H1 (cell line): ENCODE results near the gene CHST1. TPM values are rescaled to one million over a fixed set of nuclear protein-coding genes. Genes with fewer than 3 reads are reported as not detected.

Source experiments
- CTCF ChIA-PET: fragments of 300-600 bp; sonication (Branson Sonifier 250); formaldehyde crosslinking; loops from one replicate; lab custom pipeline; 2021; ENCODE audit not compliant: partially characterized antibody; lab: Charles Lee
- POLR2A ChIA-PET: fragments of 300-600 bp; sonication (Branson Sonifier 250); formaldehyde crosslinking; loops from one replicate; lab custom pipeline; 2021; ENCODE audit warnings: inconsistent platforms; ENCODE audit not compliant: partially characterized antibody; lab: Charles Lee
- DNase-seq, 2 experiments: peaks; one replicate each; pipeline versions ENCODE4 v3.0.0 to v3.0.0-alpha.2; 2010 to 2022; ENCODE audit warnings: low spot score in 2 of 2, low read depth in 1 of 2, mixed read lengths in 1 of 2
- FAIRE-seq: peaks from 2 replicates; lab custom pipeline; 2011; peaks lifted over from hg19 to GRCh38; lab: Jason Lieb, UNC
- H2AFZ ChIP-seq: 2 replicates; pipeline ENCODE4 v1.8.1; 2012; ENCODE audit warnings: low read length, inconsistent platforms
- H2AK5ac ChIP-seq: 2 replicates; pipeline ENCODE4 v1.6.1; 2013; ENCODE audit warnings: low read depth, low read length
- H2BK120ac ChIP-seq: replicated peaks from 2 replicates; pipeline ENCODE3; 2013; ENCODE audit warnings: low read depth, low read length, inconsistent platforms
- H2BK12ac ChIP-seq: 2 replicates; pipeline ENCODE4 v1.6.1; 2013; ENCODE audit warnings: low read depth, low read length
- H2BK15ac ChIP-seq: 2 replicates; pipeline ENCODE4 v1.6.1; 2013; ENCODE audit warnings: low read length
- H2BK20ac ChIP-seq: 2 replicates; pipeline ENCODE4 v1.6.1; 2013; ENCODE audit warnings: low read length
- H2BK5ac ChIP-seq: 2 replicates; pipeline ENCODE4 v1.6.1; 2013; ENCODE audit warnings: low read depth, low read length
- H3K14ac ChIP-seq: 2 replicates; pipeline ENCODE4 v1.6.1; 2013; ENCODE audit warnings: inconsistent platforms; ENCODE audit not compliant: insufficient read length
- H3K18ac ChIP-seq: 2 replicates; pipeline ENCODE4 v1.6.1; 2013; ENCODE audit warnings: low read length; ENCODE audit errors: extremely low read depth
- H3K23ac ChIP-seq: 2 replicates; pipeline ENCODE4 v1.6.1; 2013; ENCODE audit warnings: inconsistent platforms; ENCODE audit not compliant: insufficient read length
- H3K23me2 ChIP-seq: 2 replicates; pipeline ENCODE4 v1.6.1; 2013; ENCODE audit warnings: low read depth, low read length
- H3K27ac ChIP-seq: 2 replicates; pipeline ENCODE4 v1.6.1; 2011; ENCODE audit warnings: low read depth, low read length, inconsistent platforms
- H3K27me3 ChIP-seq, 4 experiments: replicated peaks in 1 of 4; 1 replicate in 1 of 4; 2 replicates in 3 of 4; pipeline versions ENCODE4 v1.6.1 to v1.8.1; 2011 to 2013; ENCODE audit warnings: low read length in 3 of 4, mild to moderate bottlenecking in 3 of 4, inconsistent platforms in 2 of 4, mixed read lengths in 2 of 4, moderate library complexity in 1 of 4; ENCODE audit not compliant: control insufficient read depth in 3 of 4, insufficient read depth in 3 of 4; ENCODE audit errors: extremely low read depth in 1 of 4
- H3K36me3 ChIP-seq, 4 experiments: 2 replicates each; pipeline versions ENCODE4 v1.6.1 to v1.8.1; 2011 to 2013; ENCODE audit warnings: mild to moderate bottlenecking in 4 of 4, low read length in 3 of 4, moderate library complexity in 2 of 4, control low read depth in 1 of 4, inconsistent platforms in 1 of 4; ENCODE audit not compliant: insufficient read depth in 4 of 4, control insufficient read depth in 2 of 4
- H3K4ac ChIP-seq: replicated peaks from 2 replicates; pipeline ENCODE3; 2013; ENCODE audit warnings: low read length, low read depth, mixed read lengths, inconsistent platforms; ENCODE audit not compliant: insufficient read length
- H3K4me1 ChIP-seq, 4 experiments: replicated peaks in 1 of 4; 1 replicate in 1 of 4; 2 replicates in 3 of 4; pipeline versions ENCODE4 v1.6.1 to v1.8.1; 2011 to 2013; ENCODE audit warnings: low read length in 3 of 4, inconsistent platforms in 2 of 4, mixed read lengths in 1 of 4; ENCODE audit not compliant: insufficient read depth in 4 of 4, control insufficient read depth in 3 of 4
- H3K4me2 ChIP-seq, 2 experiments: 2 replicates each; pipeline versions ENCODE4 v1.6.1 to v1.8.1; 2011 to 2013; ENCODE audit warnings: low read depth in 2 of 2, low read length in 2 of 2, control low read depth in 1 of 2, inconsistent platforms in 1 of 2, mild to moderate bottlenecking in 1 of 2; ENCODE audit not compliant: insufficient read depth in 1 of 2
- H3K4me3 ChIP-seq, 4 experiments: fragments of 200-600, 300-600 bp in 1 of 4; sonication (generic), shearing (Covaris generic), sonication (Bioruptor Twin) in 1 of 4; 2 replicates each; pipeline versions ENCODE4 v1.5.1 to v1.8.1; 2011 to 2016; ENCODE audit warnings: low read length in 4 of 4, low read depth in 3 of 4, control low read depth in 2 of 4, inconsistent platforms in 2 of 4, mild to moderate bottlenecking in 2 of 4, mixed read lengths in 1 of 4, moderate library complexity in 1 of 4; ENCODE audit not compliant: insufficient read depth in 2 of 4; ENCODE audit errors: extremely low read depth in 1 of 4
- H3K56ac ChIP-seq: replicated peaks from 2 replicates; pipeline ENCODE3; 2013; ENCODE audit warnings: low read depth, mild to moderate bottlenecking, mixed read lengths, low read length, inconsistent platforms; ENCODE audit not compliant: insufficient read length
- H3K79me1 ChIP-seq: 2 replicates; pipeline ENCODE4 v1.6.1; 2013; ENCODE audit warnings: low read depth, low read length, control low read depth
- H3K79me2 ChIP-seq, 2 experiments: 2 replicates each; pipeline versions ENCODE4 v1.6.1 to v1.8.1; 2012 to 2013; ENCODE audit warnings: low read length in 2 of 2, mild to moderate bottlenecking in 2 of 2, inconsistent platforms in 1 of 2; ENCODE audit not compliant: insufficient read depth in 2 of 2, control insufficient read depth in 1 of 2
- H3K9ac ChIP-seq, 4 experiments: replicated peaks in 1 of 4; 1 replicate in 1 of 4; 2 replicates in 3 of 4; pipeline versions ENCODE4 v1.6.1 to v1.8.1; 2011 to 2013; ENCODE audit warnings: low read depth in 3 of 4, low read length in 3 of 4, control low read depth in 2 of 4, mild to moderate bottlenecking in 2 of 4, moderate library complexity in 2 of 4, inconsistent platforms in 1 of 4; ENCODE audit errors: extremely low read depth in 1 of 4
- H3K9me3 ChIP-seq, 2 experiments: 2 replicates each; pipeline versions ENCODE4 v1.6.1 to v1.8.1; 2012 to 2013; ENCODE audit warnings: mild to moderate bottlenecking in 2 of 2, moderate library complexity in 2 of 2, control low read depth in 1 of 2, inconsistent platforms in 1 of 2, low read depth in 1 of 2, low read length in 1 of 2, mixed read lengths in 1 of 2; ENCODE audit not compliant: insufficient read depth in 2 of 2
- H4K20me1 ChIP-seq, 2 experiments: replicated peaks in 1 of 2; 2 replicates each; pipeline versions ENCODE3 to v1.8.1; 2011 to 2013; ENCODE audit warnings: inconsistent platforms in 2 of 2, low read length in 2 of 2, mild to moderate bottlenecking in 1 of 2; ENCODE audit not compliant: insufficient read depth in 2 of 2, control insufficient read depth in 1 of 2
- H4K5ac ChIP-seq: 2 replicates; pipeline ENCODE4 v1.6.1; 2013; ENCODE audit warnings: low read length, low read depth, mixed read lengths, inconsistent platforms; ENCODE audit not compliant: insufficient read length
- H4K8ac ChIP-seq: 2 replicates; pipeline ENCODE4 v1.8.0; 2013; ENCODE audit warnings: mild to moderate bottlenecking, moderate library complexity, low read length, inconsistent platforms; ENCODE audit not compliant: insufficient read depth; ENCODE audit errors: extremely low read depth
- H4K91ac ChIP-seq: replicated peaks from 2 replicates; pipeline ENCODE3; 2013; ENCODE audit warnings: low read length, mixed read lengths, inconsistent platforms; ENCODE audit not compliant: insufficient read length
- ASH2L ChIP-seq: fragments of 200-600, 300-600 bp; sonication (generic); IDR thresholded peaks from one replicate; pipeline ENCODE4 v1.7.1; 2017; ENCODE audit warnings: low read length
- EGR1 ChIP-seq: IDR thresholded peaks from 2 replicates; pipeline ENCODE4 v1.6.1; 2011; ENCODE audit warnings: low read depth, low read length, borderline replicate concordance
- EZH2 ChIP-seq: fragments of 200-600 bp; sonication (generic); IDR thresholded peaks from 2 replicates; pipeline ENCODE4 v1.7.1; 2012; ENCODE audit warnings: low read depth, mild to moderate bottlenecking, moderate library complexity, low read length, inconsistent platforms; ENCODE audit not compliant: severe bottlenecking
- GABPA ChIP-seq: IDR thresholded peaks from 2 replicates; pipeline ENCODE4 v1.6.1; 2011; ENCODE audit warnings: mild to moderate bottlenecking, low read length, moderate library complexity, borderline replicate concordance; ENCODE audit not compliant: insufficient read depth
- KDM4A ChIP-seq: IDR thresholded peaks from one replicate; pipeline ENCODE4 v1.7.1; 2012; ENCODE audit warnings: low read depth, mild to moderate bottlenecking, moderate library complexity, low read length, inconsistent platforms; ENCODE audit not compliant: severe bottlenecking
- POLR2A ChIP-seq, 2 experiments: IDR thresholded peaks; 1 replicate in 1 of 2; 2 replicates in 1 of 2; pipeline ENCODE4 v1.6.1; 2011; ENCODE audit warnings: low read depth in 2 of 2, low read length in 2 of 2, mild to moderate bottlenecking in 2 of 2; ENCODE audit errors: control extremely low read depth in 1 of 2
- RBBP5 ChIP-seq: IDR thresholded peaks from 2 replicates; pipeline ENCODE4 v1.7.1; 2012; ENCODE audit warnings: low read depth, mild to moderate bottlenecking, inconsistent platforms, low read length, moderate library complexity, borderline replicate concordance
- SRF ChIP-seq: IDR thresholded peaks from 2 replicates; pipeline ENCODE4 v1.6.1; 2011; ENCODE audit warnings: mild to moderate bottlenecking, low read depth, low read length, moderate library complexity
- SUZ12 ChIP-seq: fragments of 200-600 bp; sonication (generic); IDR thresholded peaks from 2 replicates; pipeline ENCODE4 v1.6.1; 2012; ENCODE audit warnings: mild to moderate bottlenecking, inconsistent platforms, low read length, moderate library complexity, mixed read lengths
- WGBS, 2 experiments: shearing (Covaris generic) in 1 of 2; methylation state at CpG; one replicate each; pipeline versions ENCODE4 v1.1.6 to v1.1.7; 2013 to 2015; ENCODE audit warnings: low lambda C conversion rate in 2 of 2, mixed read lengths in 2 of 2, inconsistent platforms in 1 of 2, low coverage in 1 of 2, missing lambda C conversion rate in 1 of 2; ENCODE audit not compliant: insufficient replicate concordance in 2 of 2, insufficient coverage in 1 of 2, insufficient read length in 1 of 2; ENCODE audit errors: extremely low coverage in 1 of 2, missing lambda C conversion rate in 1 of 2; 5-methylcytosine and 5-hydroxymethylcytosine counted together
- polyA plus RNA-seq, 7 experiments: library from polyadenylated mRNA; depleted of rRNA in 3 of 7; stranded (reverse) in 5 of 7; unstranded in 2 of 7; fragments of >200 nt in 5 of 7; fragments of 200-250 nt in 2 of 7; gene quantifications; 1 replicate in 5 of 7; 2 replicates in 1 of 7; 4 replicates in 1 of 7; pipeline versions ENCODE4 v1.2.1 to v1.2.3, GENCODE V29; 2011 to 2013; ENCODE audit warnings: missing spikeins in 2 of 7, mixed read lengths in 2 of 7
- total RNA-seq: library from RNA; stranded (reverse); fragmentation: NEBNext Ultra II Directional; extraction: Animal tissue kit (Norgen Biotek cat#: 25700); gene quantifications from 2 replicates; pipeline ENCODE4 v1.2.1, GENCODE V29; 2021

Gene CHST1
- total and polyA plus RNA-seq, 2 of the 8 experiments (the other 6 are each of a cell fraction or from before 2014, with no cell fraction given), result 1.6 to 3.8 TPM

- Histone ChIP-seq H2AFZ (peak overlapping the region; percentile 23; the same call in 1 of the 2 replicates), H3K36me3 (no peaks in the 10 kb centered on the region), H3K79me1 (no peaks in the 10 kb centered on the region), H3K4ac (no peak overlapping the region), H3K4me1 (peaks cover 0 to 18% (median 13%) of the 10 kb centered on the region in 4 experiments; a peak in 6 of 7 replicates), H4K20me1 (peaks cover 2% of the 10 kb centered on the region in 2 experiments), H3K56ac (no peak overlapping the region), H2BK20ac (no peak overlapping the region), H4K5ac (no peak overlapping the region), H3K27ac (no peak overlapping the region), H3K79me2 (no peaks in the 10 kb centered on the region), H2AK5ac (no peak overlapping the region), H3K14ac (no peak overlapping the region), H3K23ac (no peak overlapping the region), H3K4me2 (peak overlapping the region; percentile 74 to 96), H3K4me3 (peak overlapping the region; percentile 52 to 78 (median 54)), H4K91ac (no peak overlapping the region), H3K27me3 (peaks cover 11 to 46% (median 37%) of the 10 kb centered on the region in 4 experiments), H3K9me3 (no peaks in the 10 kb centered on the region), H4K8ac (peak overlapping the region; percentile 59)
- 3% methylated on average over 34 of the region's 76 CpGs; no CpG with 5 or more reads in 1 of the 2 experiments for WGBS, 2 experiments
- POLR2A ChIA-PET, result interaction anchor here (1.9 kb wide), 1 partner anchor 10 kb away, joined by 8 read pairs; no protein-coding TSS in a partner anchor
- TF ChIP-seq SUZ12, result peak; percentile 72
- TF ChIP-seq KDM4A, result peak; percentile 92
- peak; percentile 24 for TF ChIP-seq ASH2L
- no peak for TF ChIP-seq RBBP5
- TF ChIP-seq GABPA, result no peak; the same call in 1 of the 2 replicates
- TF ChIP-seq POLR2A (IDR thresholded peaks at IDR 0.05; ENCODE audit: control extremely low read depth in 1 of 2, low read depth in 2 of 2, low read length in 2 of 2), result no peak
- TF ChIP-seq SRF, result no peak
- TF ChIP-seq EZH2, result peak; percentile 63
- no peak for TF ChIP-seq EGR1
- TF ChIP-seq, all 59 proteins: peak for 4
- H2BK15ac ChIP-seq, result no peak overlapping the region
- no peak for FAIRE-seq
- no peak overlapping the region; a peak in 1 of 7 replicates for H3K9ac ChIP-seq
- peaks cover 12% of the 10 kb centered on the region; the same call in 1 of the 2 replicates for H3K23me2 ChIP-seq
- no peak overlapping the region for H2BK120ac ChIP-seq
- H3K18ac ChIP-seq, result no peak overlapping the region; the same call in none of the 2 replicates
- CTCF ChIA-PET, result interaction anchor here (0.7 to 2.7 kb wide), 8 partner anchors 10 to 305 kb away, joined by 3 to 14 read pairs (median 4); no protein-coding TSS in a partner anchor
- no peak overlapping the region for H2BK5ac ChIP-seq
- peak in 1 of 2 experiments; percentile 62 for DNase-seq
- no peak overlapping the region for H2BK12ac ChIP-seq
Measured at GRCh38 chr11:45664376-45665205, 831 bp downstream of the CHST1 start.
